ENCODE data around the gene FADD. TPM values are rescaled to one million over a fixed set of nuclear protein-coding genes. Genes with fewer than 3 reads are reported as not detected.

FADD gene
- total RNA-seq, 2 experiments from 2014 or later: 23.6 to 24.4 TPM

DNA sequence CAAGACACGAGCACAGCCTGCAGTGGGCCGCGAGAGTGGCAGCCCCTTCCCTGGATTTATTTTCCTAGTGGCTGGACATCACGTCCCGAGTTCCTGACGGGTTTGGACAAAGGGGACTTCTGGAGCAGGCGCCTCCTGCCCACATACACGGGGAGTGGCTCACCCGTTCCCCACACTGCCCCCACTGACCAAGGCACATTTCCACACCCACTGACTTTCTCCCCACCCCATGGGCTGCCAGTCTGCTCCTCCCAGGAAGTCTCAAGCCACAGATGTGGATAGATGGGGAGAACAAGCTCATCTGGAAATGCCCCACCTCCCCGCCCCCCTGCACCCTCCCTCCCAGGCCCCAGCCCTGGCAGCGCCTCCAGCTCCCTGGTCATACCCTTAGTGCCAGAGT, 34.0 kb upstream of the FADD start:
- Mint-ChIP-seq H3K36me3 (ENCODE audit: low read depth) (no peaks in the 10 kb centered on the region), H3K9me3 (no peaks in the 10 kb centered on the region), H3K4me3 (no peak overlapping the region), H3K27me3 (ENCODE audit: low read depth) (peaks cover 2% of the 10 kb centered on the region), H3K4me1 (ENCODE audit: low read depth) (no peaks in the 10 kb centered on the region), H3K27ac (no peak overlapping the region)
- CTCF ChIA-PET: no interaction called here
- intact Hi-C loops (cut with micrococcal nuclease): no loop called here
- no peak for DNase-seq

DNA sequence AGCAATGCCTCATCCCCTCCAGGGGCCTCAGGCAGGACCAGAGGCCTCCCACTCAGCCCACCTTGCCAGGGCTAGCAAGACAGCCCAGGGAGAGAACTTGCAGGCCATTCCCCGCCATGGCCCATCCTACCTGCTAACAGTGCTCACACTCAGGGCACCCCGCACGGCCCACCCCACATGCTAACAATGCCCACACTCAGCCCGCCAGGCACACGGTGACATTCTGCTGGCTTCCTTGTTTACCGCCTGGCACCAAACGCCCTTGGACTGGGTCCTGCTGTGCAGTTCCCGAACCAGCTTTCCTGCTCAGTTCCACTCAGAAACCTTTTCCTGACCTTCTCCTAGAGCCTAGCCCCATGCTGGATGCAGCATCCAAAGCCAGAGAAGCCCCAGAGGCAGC, 33.5 kb upstream of the FADD start:
- Mint-ChIP-seq H3K4me1 (ENCODE audit: low read depth) (no peaks in the 10 kb centered on the region), H3K4me3 (no peak overlapping the region), H3K27ac (no peak overlapping the region), H3K9me3 (no peaks in the 10 kb centered on the region), H3K27me3 (ENCODE audit: low read depth) (peaks cover 2% of the 10 kb centered on the region), H3K36me3 (ENCODE audit: low read depth) (no peaks in the 10 kb centered on the region)
- intact Hi-C loops (cut with micrococcal nuclease): no loop called here
- CTCF ChIA-PET: no interaction called here
- no peak for DNase-seq

DNA sequence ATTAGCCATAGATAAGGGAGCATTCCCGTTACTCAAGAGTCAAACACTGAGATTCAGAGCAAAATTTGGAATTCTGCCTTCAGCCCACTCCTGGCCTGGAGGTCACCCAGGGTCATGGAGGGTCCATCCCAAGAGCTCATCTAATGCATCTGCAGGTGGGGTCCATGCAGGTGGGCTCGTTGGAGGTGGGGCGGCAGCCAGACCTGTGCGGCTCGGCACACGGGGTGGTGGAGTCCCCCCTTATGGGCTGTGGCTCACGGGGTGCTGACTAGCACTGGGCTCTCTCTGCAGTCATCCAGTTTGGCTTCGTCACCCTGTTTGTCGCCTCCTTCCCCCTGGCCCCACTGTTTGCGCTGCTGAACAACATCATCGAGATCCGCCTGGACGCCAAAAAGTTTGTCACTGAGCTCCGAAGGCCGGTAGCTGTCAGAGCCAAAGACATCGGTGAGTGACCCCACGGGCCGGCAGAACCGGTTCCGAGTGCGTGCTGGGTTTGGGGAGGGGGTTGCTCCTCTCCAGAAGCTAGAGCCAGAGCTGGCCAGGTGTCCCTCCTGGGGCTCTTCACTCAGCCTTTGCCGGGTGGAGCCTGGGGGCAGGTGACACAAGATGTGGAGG, 32.4 kb upstream of the FADD start:
- H3K27me3 Mint-ChIP-seq (ENCODE audit: low read depth): peaks cover 2% of the 10 kb centered on the region
- H3K4me1 Mint-ChIP-seq (ENCODE audit: low read depth): no peaks in the 10 kb centered on the region
- DNase-seq: no peak
- CTCF ChIA-PET: interaction anchor here (0.6 kb wide), 2 partner anchors 171 to 252 kb away, joined by 3 read pairs; no protein-coding TSS in a partner anchor
- intact Hi-C loops (cut with micrococcal nuclease): no loop called here
- no peak overlapping the region for H3K27ac Mint-ChIP-seq
- no peak overlapping the region for H3K4me3 Mint-ChIP-seq
- no peaks in the 10 kb centered on the region for H3K9me3 Mint-ChIP-seq
- H3K36me3 Mint-ChIP-seq (ENCODE audit: low read depth): no peaks in the 10 kb centered on the region

DNA sequence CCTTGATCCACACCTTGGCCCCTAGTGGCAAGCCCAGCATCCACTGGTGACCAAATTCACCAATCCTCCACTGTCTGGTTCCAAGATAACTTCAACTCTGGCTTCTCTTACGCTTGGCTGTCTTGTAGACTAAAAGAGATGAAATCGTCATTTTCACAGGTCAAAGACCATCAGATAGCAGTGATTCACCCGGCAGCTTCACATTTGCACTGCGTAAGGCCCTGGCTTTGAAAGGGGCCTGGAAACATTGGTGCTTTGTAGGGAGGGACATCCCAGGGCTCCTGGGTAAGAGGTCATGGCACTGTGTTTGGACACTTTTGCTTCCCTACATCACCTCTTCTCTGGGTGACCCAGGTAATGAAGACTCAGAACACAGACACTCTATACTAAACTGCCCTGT, 30.1 kb upstream of the FADD start:
- intact Hi-C loops (cut with micrococcal nuclease): no loop called here
- peaks cover 2% of the 10 kb centered on the region for H3K27me3 Mint-ChIP-seq (ENCODE audit: low read depth)
- H3K4me1 Mint-ChIP-seq (ENCODE audit: low read depth): no peaks in the 10 kb centered on the region
- H3K9me3 Mint-ChIP-seq: no peaks in the 10 kb centered on the region
- DNase-seq: no peak
- no peak overlapping the region for H3K4me3 Mint-ChIP-seq
- no peak overlapping the region for H3K27ac Mint-ChIP-seq
- no peaks in the 10 kb centered on the region for H3K36me3 Mint-ChIP-seq (ENCODE audit: low read depth)
- CTCF ChIA-PET: no interaction called here

DNA sequence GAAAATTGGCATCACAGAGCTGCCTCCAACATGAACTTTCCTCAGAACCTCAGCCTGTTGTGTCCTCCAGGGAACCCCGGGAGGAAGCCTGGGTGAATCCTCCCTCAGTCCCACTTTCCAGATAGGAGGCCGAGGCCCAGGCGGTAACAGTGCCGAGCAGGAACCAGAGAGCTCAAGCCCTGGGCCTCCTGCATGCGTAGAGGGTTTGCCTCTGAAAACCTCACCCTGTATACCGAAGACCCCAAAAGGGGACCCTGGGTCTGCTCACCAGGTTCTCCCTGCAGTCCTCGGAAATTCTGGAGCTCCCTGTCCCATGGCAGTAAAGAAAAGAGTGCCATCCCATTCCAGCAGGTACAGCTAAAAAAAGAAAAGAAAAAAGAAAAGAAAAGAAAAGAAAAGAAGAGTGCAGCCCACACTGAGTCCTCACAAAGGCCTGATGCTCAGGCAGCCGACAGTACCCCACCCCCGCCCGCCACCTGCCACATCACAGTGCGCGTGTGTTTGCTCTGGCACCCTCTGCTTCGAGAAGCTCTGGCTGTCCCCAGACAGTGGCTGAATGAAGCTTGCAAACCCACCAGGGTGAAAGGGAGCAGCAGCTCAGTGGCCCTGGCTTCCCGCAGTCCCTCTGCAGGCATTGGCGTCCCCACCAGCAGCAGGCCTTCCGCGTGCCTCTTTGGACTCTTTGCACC, 28.4 kb upstream of the FADD start:
- H3K9me3 Mint-ChIP-seq: no peaks in the 10 kb centered on the region
- no peaks in the 10 kb centered on the region for H3K36me3 Mint-ChIP-seq (ENCODE audit: low read depth)
- H3K4me3 Mint-ChIP-seq: no peak overlapping the region
- H3K4me1 Mint-ChIP-seq (ENCODE audit: low read depth): no peaks in the 10 kb centered on the region
- CTCF ChIA-PET: interaction anchor here (1.1 to 1.5 kb wide), 2 partner anchors 9 to 22 kb away, joined by 3 read pairs; no protein-coding TSS in a partner anchor
- no peak overlapping the region for H3K27ac Mint-ChIP-seq
- DNase-seq: no peak
- peaks cover 2% of the 10 kb centered on the region for H3K27me3 Mint-ChIP-seq (ENCODE audit: low read depth)
- intact Hi-C loops (cut with micrococcal nuclease): no loop called here

DNA sequence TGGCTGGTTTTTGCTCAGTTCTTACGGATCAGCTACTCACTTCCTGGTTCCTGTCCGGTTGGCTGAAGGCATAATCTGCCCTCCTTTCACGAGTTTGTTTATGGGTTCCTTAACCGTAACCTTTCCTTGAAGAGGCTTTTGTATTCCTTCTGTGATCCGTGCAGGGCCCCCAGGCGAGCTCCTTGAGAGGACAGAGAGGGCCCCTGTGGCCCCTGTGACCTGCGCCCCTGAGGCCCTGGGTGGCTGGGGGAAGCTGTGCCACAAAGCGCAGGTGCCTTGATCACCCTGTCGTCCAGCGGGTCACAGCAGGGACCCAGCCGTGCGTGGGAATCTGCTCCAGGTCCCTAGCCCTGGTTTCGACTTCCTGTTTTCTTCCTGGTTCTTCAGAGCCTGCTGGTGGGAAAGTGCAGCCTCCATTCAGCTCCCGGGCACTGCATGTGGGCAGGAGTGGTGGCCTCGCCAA, 27.8 kb upstream of the FADD start:
- CTCF ChIA-PET: interaction anchor here (0.6 to 1.5 kb wide), 4 partner anchors 9 to 302 kb away, joined by 3 read pairs; no protein-coding TSS in a partner anchor
- DNase-seq: no peak
- no peak overlapping the region for H3K4me3 Mint-ChIP-seq
- intact Hi-C loops (cut with micrococcal nuclease): no loop called here
- H3K9me3 Mint-ChIP-seq: no peaks in the 10 kb centered on the region
- no peaks in the 10 kb centered on the region for H3K36me3 Mint-ChIP-seq (ENCODE audit: low read depth)
- H3K4me1 Mint-ChIP-seq (ENCODE audit: low read depth): no peaks in the 10 kb centered on the region
- peaks cover 2% of the 10 kb centered on the region for H3K27me3 Mint-ChIP-seq (ENCODE audit: low read depth)
- no peak overlapping the region for H3K27ac Mint-ChIP-seq

DNA sequence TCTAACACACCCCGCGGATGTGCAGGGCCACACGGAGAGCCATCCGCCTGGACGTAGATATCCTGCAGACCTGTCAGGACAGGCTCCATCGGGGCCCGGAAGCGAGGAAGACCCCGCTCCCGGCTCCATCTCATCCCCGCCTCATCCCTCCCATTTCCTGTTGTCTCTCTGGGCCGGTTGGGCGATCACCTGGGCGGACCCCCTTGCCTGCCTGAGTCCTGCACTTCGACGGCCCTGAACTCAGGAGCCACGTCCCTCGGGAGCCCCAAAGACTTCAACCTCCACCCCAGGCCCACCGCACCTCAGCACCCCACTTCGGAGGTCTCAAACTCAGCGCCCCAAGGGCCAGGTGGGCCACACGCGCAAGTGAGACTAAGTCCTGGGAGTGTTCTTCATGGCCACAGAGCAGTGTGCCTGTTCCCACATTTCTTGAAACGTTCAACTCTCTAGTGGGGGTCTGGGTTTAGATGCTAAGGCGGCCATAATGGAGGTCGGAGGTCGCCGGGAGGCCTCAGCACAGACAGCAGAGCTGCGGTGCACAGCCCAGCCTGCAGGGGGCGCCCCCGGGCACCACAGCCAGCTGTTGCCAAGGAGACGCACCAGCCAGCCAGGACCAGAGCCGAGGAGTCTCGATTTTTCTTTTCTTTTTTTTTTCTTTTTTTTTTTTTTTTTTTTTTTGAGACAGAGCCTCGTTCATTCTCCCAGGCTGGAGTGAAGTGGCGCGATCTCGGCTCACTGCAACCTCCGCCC, 26.0 kb upstream of the FADD start:
- CTCF ChIA-PET: interaction anchor here (0.6 to 0.7 kb wide), 4 partner anchors 34 to 542 kb away, joined by 3 to 6 read pairs (median 4); no protein-coding TSS in a partner anchor
- Mint-ChIP-seq H3K27ac (no peak overlapping the region), H3K4me3 (no peak overlapping the region), H3K36me3 (ENCODE audit: low read depth) (no peaks in the 10 kb centered on the region), H3K27me3 (ENCODE audit: low read depth) (no peaks in the 10 kb centered on the region), H3K9me3 (no peaks in the 10 kb centered on the region), H3K4me1 (ENCODE audit: low read depth) (no peaks in the 10 kb centered on the region)
- intact Hi-C loops (cut with micrococcal nuclease): no loop called here
- peak; percentile 61 for DNase-seq

DNA sequence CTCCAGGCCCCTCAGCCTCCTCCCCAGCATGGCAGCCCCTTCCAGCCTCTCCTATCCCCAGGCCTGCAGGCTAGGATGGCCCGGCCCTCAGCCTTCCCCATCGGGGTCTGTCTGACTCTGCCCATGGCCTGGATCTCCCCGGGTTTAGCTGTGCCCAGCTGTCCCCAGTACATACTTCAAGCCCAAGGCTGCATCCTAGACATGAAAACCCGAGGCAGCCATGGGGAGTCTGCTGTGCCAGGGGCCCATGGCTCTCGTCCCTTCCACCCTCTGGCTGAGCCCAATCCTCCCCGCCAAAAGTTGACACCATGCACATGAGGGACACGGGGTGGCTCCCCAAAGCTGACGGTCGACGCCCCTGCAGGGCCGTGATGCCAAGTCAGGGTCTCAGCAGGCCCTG, 22.2 kb upstream of the FADD start:
- Mint-ChIP-seq H3K4me3 (no peak overlapping the region), H3K36me3 (ENCODE audit: low read depth) (no peaks in the 10 kb centered on the region)

DNA sequence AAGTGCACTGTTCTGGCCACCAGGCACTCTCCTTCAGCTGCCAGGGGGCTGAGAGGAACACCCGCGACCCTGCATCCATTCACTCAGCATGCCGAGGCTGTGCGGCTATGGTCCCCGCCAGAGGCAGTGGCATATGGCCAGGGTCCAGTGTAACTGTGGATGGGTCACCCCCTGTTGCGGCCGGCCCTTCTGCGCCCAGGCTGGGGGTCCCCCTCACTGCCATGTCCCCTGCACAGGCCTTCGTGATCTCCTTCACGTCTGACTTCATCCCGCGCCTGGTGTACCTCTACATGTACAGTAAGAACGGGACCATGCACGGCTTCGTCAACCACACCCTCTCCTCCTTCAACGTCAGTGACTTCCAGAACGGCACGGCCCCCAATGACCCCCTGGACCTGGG, 20.8 kb upstream of the FADD start:
- intact Hi-C loops (cut with micrococcal nuclease): no loop called here
- H3K27ac Mint-ChIP-seq: no peak overlapping the region
- H3K9me3 Mint-ChIP-seq: no peaks in the 10 kb centered on the region
- no peaks in the 10 kb centered on the region for H3K4me1 Mint-ChIP-seq (ENCODE audit: low read depth)
- no peaks in the 10 kb centered on the region for H3K36me3 Mint-ChIP-seq (ENCODE audit: low read depth)
- no peak overlapping the region for H3K4me3 Mint-ChIP-seq
- H3K27me3 Mint-ChIP-seq (ENCODE audit: low read depth): peaks cover 3% of the 10 kb centered on the region
- CTCF ChIA-PET: no interaction called here
- no peak for DNase-seq

More for the DNA sequence above, 22.2 kb upstream of the FADD start:
- intact Hi-C loops (cut with micrococcal nuclease): no loop called here
- CTCF ChIA-PET: no interaction called here
- Mint-ChIP-seq H3K4me1 (ENCODE audit: low read depth) (no peaks in the 10 kb centered on the region), H3K9me3 (no peaks in the 10 kb centered on the region), H3K27me3 (ENCODE audit: low read depth) (peaks cover 3% of the 10 kb centered on the region), H3K27ac (no peak overlapping the region)
- DNase-seq: no peak

DNA sequence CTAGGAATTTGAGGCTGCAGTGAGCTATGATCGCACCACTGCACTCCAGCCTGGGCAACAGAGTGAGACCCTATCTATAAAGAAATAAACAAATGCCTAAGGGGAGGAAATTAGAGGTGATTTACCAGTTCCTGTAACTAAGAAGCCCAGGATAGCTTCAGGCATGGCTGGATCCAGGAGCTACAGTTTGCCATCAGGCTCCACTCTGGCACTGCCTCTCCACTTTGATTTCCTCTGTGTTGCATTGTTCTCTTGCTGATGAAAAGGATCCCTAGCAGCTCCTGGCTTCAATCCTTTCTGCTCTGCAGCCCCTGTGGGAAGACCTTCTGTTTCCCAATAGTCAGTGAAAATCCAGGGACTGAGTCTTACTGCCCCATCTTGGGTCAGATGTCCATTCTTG, 20.1 kb upstream of the FADD start:
- H3K4me1 Mint-ChIP-seq (ENCODE audit: low read depth): no peaks in the 10 kb centered on the region
- no peak overlapping the region for H3K27ac Mint-ChIP-seq
- DNase-seq: no peak
- H3K4me3 Mint-ChIP-seq: no peak overlapping the region
- peaks cover 3% of the 10 kb centered on the region for H3K27me3 Mint-ChIP-seq (ENCODE audit: low read depth)
- H3K9me3 Mint-ChIP-seq: no peaks in the 10 kb centered on the region
- intact Hi-C loops (cut with micrococcal nuclease): no loop called here
- CTCF ChIA-PET: no interaction called here
- no peaks in the 10 kb centered on the region for H3K36me3 Mint-ChIP-seq (ENCODE audit: low read depth)

DNA sequence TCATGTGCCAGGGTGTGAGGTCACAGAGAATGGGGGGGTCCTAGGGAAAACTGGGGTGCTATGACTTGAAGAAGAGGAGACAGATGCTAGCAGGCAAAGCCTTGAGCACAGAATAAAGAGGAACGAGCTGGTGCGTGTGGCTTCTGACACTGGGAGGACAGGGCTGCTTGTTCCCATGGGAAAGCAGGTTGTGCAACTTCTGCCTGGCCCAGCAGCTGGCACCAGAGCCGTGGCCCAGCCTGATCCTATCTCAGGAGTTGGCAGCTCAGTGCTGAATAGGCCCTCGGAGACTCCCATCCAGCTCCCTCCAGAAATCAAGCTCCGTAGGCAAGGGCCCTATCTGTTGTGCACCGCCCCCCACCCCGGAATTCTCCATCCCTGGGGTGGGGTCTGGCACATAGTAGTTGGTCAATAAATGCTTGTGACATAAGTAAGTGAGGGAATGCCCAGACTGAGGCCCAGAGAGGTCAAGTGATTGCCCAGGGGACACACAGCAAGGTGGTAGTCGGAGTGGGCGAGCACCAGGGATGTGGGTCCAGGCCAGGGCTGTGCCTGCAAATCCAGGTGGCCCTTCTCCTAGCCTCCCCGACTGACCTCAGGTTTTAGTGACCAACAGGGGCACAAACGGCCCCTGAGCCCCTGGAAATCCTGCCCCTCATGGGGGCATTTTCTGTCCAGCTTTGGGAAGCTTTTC, 19.5 kb upstream of the FADD start:
- H3K9me3 Mint-ChIP-seq: no peaks in the 10 kb centered on the region
- H3K4me3 Mint-ChIP-seq: no peak overlapping the region
- intact Hi-C loops (cut with micrococcal nuclease): no loop called here
- H3K27me3 Mint-ChIP-seq (ENCODE audit: low read depth): peaks cover 3% of the 10 kb centered on the region
- CTCF ChIA-PET: interaction anchor here (0.8 to 1.1 kb wide), 2 partner anchors 9 to 13 kb away, joined by 3 read pairs; no protein-coding TSS in a partner anchor
- no peak overlapping the region for H3K27ac Mint-ChIP-seq
- no peaks in the 10 kb centered on the region for H3K4me1 Mint-ChIP-seq (ENCODE audit: low read depth)
- no peak for DNase-seq
- H3K36me3 Mint-ChIP-seq (ENCODE audit: low read depth): no peaks in the 10 kb centered on the region

DNA sequence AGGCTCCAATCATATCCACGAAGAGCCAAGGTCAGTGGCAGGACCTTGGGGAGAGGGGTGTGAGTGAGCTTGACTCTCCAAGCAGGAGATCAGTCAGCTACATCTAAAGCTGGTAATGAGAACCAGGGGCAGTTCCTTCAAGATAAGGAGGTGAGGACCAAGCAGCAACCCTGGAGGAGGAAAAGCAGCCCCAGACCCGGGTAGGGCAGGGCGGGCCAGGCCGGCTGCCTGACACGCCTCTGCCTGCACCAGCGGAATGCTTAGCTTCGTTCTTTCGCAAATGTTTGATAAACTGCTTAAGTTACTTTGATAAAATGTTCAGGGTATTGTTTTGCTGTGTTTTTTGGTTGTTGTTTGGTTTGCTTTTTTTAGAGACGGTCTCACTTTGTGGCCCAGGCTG, 18.7 kb upstream of the FADD start:
- peaks cover 3% of the 10 kb centered on the region for H3K27me3 Mint-ChIP-seq (ENCODE audit: low read depth)
- H3K4me3 Mint-ChIP-seq: no peak overlapping the region
- no peaks in the 10 kb centered on the region for H3K36me3 Mint-ChIP-seq (ENCODE audit: low read depth)
- no peak for DNase-seq
- intact Hi-C loops (cut with micrococcal nuclease): no loop called here
- CTCF ChIA-PET: interaction anchor here (0.8 to 1.1 kb wide), 2 partner anchors 9 to 12 kb away, joined by 3 read pairs; no protein-coding TSS in a partner anchor
- no peak overlapping the region for H3K27ac Mint-ChIP-seq
- no peaks in the 10 kb centered on the region for H3K4me1 Mint-ChIP-seq (ENCODE audit: low read depth)
- H3K9me3 Mint-ChIP-seq: no peaks in the 10 kb centered on the region
